ENCODE data around the gene COLQ. TPM values are rescaled to one million over a fixed set of nuclear protein-coding genes. Genes with fewer than 3 reads are reported as not detected.

Gene COLQ

Small RNAs within 50 kb of the gene (small RNA-seq; reads per million reads assigned to genes)
- gene MIR4270 (ENCODE audit: insufficient read depth) (not detected), gene RN7SL110P (ENCODE audit: insufficient read depth) (not detected), gene RNU6-1024P (ENCODE audit: insufficient read depth) (not detected)
